Measurements from ENCODE around the gene BDH1.

GRCh38 chr3:197495999-197496745, 59.6 kb downstream of the BDH1 start:
- TF ChIP-seq CTCF (IDR thresholded peaks at IDR 0.05) (no peak), POLR2A (IDR thresholded peaks at IDR 0.05) (no peak)
